IMR-90 (cell line): ENCODE measurements around the gene ARHGEF40.

Experiments
- BHLHE40 ChIP-seq: fragments of 150-350 bp; IDR thresholded peaks from 2 replicates; pipeline ENCODE4 v1.6.1; 2016; ENCODE audit warnings: mild to moderate bottlenecking, low read depth, low read length
- CHD1 ChIP-seq: IDR thresholded peaks from 2 replicates; pipeline ENCODE4 v1.6.1; 2012; ENCODE audit warnings: low read depth, low read length, improper control_type of control experiment
- CTCF ChIP-seq: conservative IDR thresholded peaks from 2 replicates; pipeline ENCODE4 v1.5.1; 2012; ENCODE audit warnings: mild to moderate bottlenecking, low read depth, low read length, improper control_type of control experiment
- ELK1 ChIP-seq: fragments of 150-350 bp; IDR thresholded peaks from 2 replicates; pipeline ENCODE4 v1.6.1; 2016; ENCODE audit warnings: low read depth, mild to moderate bottlenecking, low read length, moderate library complexity, borderline replicate concordance
- FOS ChIP-seq: fragments of 150-350 bp; IDR thresholded peaks from 2 replicates; pipeline ENCODE4 v1.6.1; 2016; ENCODE audit warnings: low read depth, low read length
- MAZ ChIP-seq: IDR thresholded peaks from 2 replicates; pipeline ENCODE4 v1.6.1; 2012; ENCODE audit warnings: low read depth, mild to moderate bottlenecking, low read length, improper control_type of control experiment, moderate library complexity, borderline replicate concordance
- NFE2L2 ChIP-seq: fragments of 150-350 bp; IDR thresholded peaks from 2 replicates; pipeline ENCODE4 v1.6.1; 2016; ENCODE audit warnings: low read depth, mild to moderate bottlenecking, low read length
- POLR2A ChIP-seq: IDR thresholded peaks from 2 replicates; pipeline ENCODE4 v1.6.1; 2012; ENCODE audit warnings: mild to moderate bottlenecking, low read depth, low read length
- RAD21 ChIP-seq: IDR thresholded peaks from 2 replicates; pipeline ENCODE4 v1.6.1; 2012; ENCODE audit warnings: low read length, improper control_type of control experiment
- RCOR1 ChIP-seq: IDR thresholded peaks from 2 replicates; pipeline ENCODE4 v1.6.1; 2012; ENCODE audit warnings: mild to moderate bottlenecking, low read length, improper control_type of control experiment; ENCODE audit not compliant: insufficient replicate concordance
- RFX5 ChIP-seq: IDR thresholded peaks from 2 replicates; pipeline ENCODE4 v1.8.0; 2012; ENCODE audit warnings: low read depth, mild to moderate bottlenecking, low read length, moderate library complexity

GRCh38 chr14:21063479-21063878 is 6.6 kb upstream of the ARHGEF40 start:
- TF ChIP-seq FOS: no peak
- TF ChIP-seq CTCF: no peak
- no peak for TF ChIP-seq POLR2A
- TF ChIP-seq RFX5: no peak
- no peak for TF ChIP-seq ELK1
- TF ChIP-seq MAZ: no peak
- no peak for TF ChIP-seq BHLHE40
- no peak for TF ChIP-seq CHD1
- no peak for TF ChIP-seq NFE2L2
- TF ChIP-seq RAD21: no peak; the same call in 1 of the 2 replicates
- TF ChIP-seq RCOR1: no peak
